Measurements from ENCODE around the gene IFIT1B.

IFIT1B gene

DNA sequence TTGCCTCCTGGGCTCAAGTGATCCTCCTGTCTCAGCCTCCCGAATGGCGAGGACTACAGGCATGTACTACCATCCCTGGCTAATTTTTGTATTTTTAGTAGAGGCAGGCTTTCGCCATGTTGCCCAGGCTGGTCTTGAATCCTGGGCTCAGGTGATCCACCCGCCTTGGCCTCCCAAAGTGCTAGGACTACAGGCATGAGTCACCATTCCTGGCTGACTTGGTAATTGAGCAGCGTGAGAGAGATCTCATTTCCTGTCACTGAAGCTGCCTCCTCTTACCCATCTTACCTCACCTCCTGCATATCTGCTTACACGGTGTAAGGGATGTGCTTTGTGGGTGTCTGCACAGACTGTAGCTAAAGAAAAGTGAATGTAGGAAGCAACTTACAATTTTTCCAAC lies 40.4 kb upstream of the IFIT1B start:
- Histone ChIP-seq H3K18ac (ENCODE audit: low read length) (no peak overlapping the region), H4K91ac (ENCODE audit: low read depth, low read length) (no peak overlapping the region), H3K79me1 (ENCODE audit: low read length) (no peaks in the 10 kb centered on the region), H3K27me3 (ENCODE audit: insufficient read depth, low read length) (no peaks in the 10 kb centered on the region), H4K12ac (ENCODE audit: low read depth, low read length) (no peak overlapping the region), H3K4me1 (ENCODE audit: control insufficient read depth in 1 of 2, insufficient read depth in 2 of 2, low read length in 2 of 2) (peaks cover 8% of the 10 kb centered on the region in 2 experiments), H3K27ac (ENCODE audit: low read depth, low read length) (no peak overlapping the region), H4K8ac (ENCODE audit: low read depth, low read length) (no peak overlapping the region), H2BK120ac (ENCODE audit: insufficient read depth, low read length, poor library complexity) (no peak overlapping the region), H3K36me3 (ENCODE audit: control insufficient read depth in 1 of 2, insufficient read depth in 2 of 2, low read length in 2 of 2) (no peaks in the 10 kb centered on the region), H2AK5ac (ENCODE audit: low read length) (no peak overlapping the region), H3K14ac (ENCODE audit: low read length) (no peak overlapping the region), H3K23ac (ENCODE audit: low read length) (no peak overlapping the region), H3K9ac (ENCODE audit: low read length) (no peak overlapping the region), H2AFZ (ENCODE audit: insufficient read depth, low read length, poor library complexity) (no peak overlapping the region), H3K4me2 (ENCODE audit: low read length) (no peak overlapping the region), H3K4ac (ENCODE audit: low read depth, low read length) (no peak overlapping the region), H3K9me3 (ENCODE audit: insufficient read depth, low read depth, low read length) (no peaks in the 10 kb centered on the region), H2BK12ac (ENCODE audit: low read length) (no peak overlapping the region), H3K79me2 (ENCODE audit: control insufficient read depth, insufficient read depth, low read length, poor library complexity) (no peaks in the 10 kb centered on the region), H2BK5ac (ENCODE audit: low read depth, low read length, poor library complexity) (no peak overlapping the region), H3K4me3 (ENCODE audit: low read depth, low read length) (no peak overlapping the region)
- no CpG with 5 or more reads among the region's 6 CpGs for WGBS (ENCODE audit: extremely low coverage, insufficient coverage, insufficient read length)
- peak; percentile 22 to 56 for DNase-seq

DNA sequence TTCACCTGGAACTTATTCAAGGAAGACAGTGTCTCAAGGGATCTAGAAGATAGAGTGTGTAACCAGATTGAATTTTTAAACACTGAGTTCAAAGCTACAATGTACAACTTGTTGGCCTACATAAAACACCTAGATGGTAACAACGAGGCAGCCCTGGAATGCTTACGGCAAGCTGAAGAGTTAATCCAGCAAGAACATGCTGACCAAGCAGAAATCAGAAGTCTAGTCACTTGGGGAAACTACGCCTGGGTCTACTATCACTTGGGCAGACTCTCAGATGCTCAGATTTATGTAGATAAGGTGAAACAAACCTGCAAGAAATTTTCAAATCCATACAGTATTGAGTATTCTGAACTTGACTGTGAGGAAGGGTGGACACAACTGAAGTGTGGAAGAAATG lies 39.1 kb upstream of the IFIT1B start:
- no peak overlapping the region for H2BK5ac ChIP-seq (ENCODE audit: low read depth, low read length, poor library complexity)
- H3K18ac ChIP-seq (ENCODE audit: low read length): no peak overlapping the region
- DNase-seq: no peak
- no CpG with 5 or more reads among the region's 3 CpGs for WGBS (ENCODE audit: extremely low coverage, insufficient coverage, insufficient read length)
- H2AK5ac ChIP-seq (ENCODE audit: low read length): no peak overlapping the region
- no peak overlapping the region for H3K9ac ChIP-seq (ENCODE audit: low read length)
- no peak overlapping the region for H4K8ac ChIP-seq (ENCODE audit: low read depth, low read length)
- H3K4ac ChIP-seq (ENCODE audit: low read depth, low read length): no peak overlapping the region
- H4K91ac ChIP-seq (ENCODE audit: low read depth, low read length): no peak overlapping the region
- no peak overlapping the region for H2AFZ ChIP-seq (ENCODE audit: insufficient read depth, low read length, poor library complexity)
- no peak overlapping the region for H3K14ac ChIP-seq (ENCODE audit: low read length)
- H3K36me3 ChIP-seq (ENCODE audit: control insufficient read depth in 1 of 2, insufficient read depth in 2 of 2, low read length in 2 of 2): no peaks in the 10 kb centered on the region
- H3K27ac ChIP-seq (ENCODE audit: low read depth, low read length): no peak overlapping the region
- H3K4me2 ChIP-seq (ENCODE audit: low read length): no peak overlapping the region
- no peak overlapping the region for H4K12ac ChIP-seq (ENCODE audit: low read depth, low read length)
- H2BK120ac ChIP-seq (ENCODE audit: insufficient read depth, low read length, poor library complexity): no peak overlapping the region
- no peaks in the 10 kb centered on the region for H3K79me1 ChIP-seq (ENCODE audit: low read length)
- no peak overlapping the region for H2BK12ac ChIP-seq (ENCODE audit: low read length)
- no peaks in the 10 kb centered on the region for H3K9me3 ChIP-seq (ENCODE audit: insufficient read depth, low read depth, low read length)
- H3K4me3 ChIP-seq (ENCODE audit: low read depth, low read length): no peak overlapping the region
- peaks cover 6 to 8% of the 10 kb centered on the region in 2 experiments for H3K4me1 ChIP-seq (ENCODE audit: control insufficient read depth in 1 of 2, insufficient read depth in 2 of 2, low read length in 2 of 2)
- H3K79me2 ChIP-seq (ENCODE audit: control insufficient read depth, insufficient read depth, low read length, poor library complexity): no peaks in the 10 kb centered on the region
- no peaks in the 10 kb centered on the region for H3K27me3 ChIP-seq (ENCODE audit: insufficient read depth, low read length)
- H3K23ac ChIP-seq (ENCODE audit: low read length): no peak overlapping the region

DNA sequence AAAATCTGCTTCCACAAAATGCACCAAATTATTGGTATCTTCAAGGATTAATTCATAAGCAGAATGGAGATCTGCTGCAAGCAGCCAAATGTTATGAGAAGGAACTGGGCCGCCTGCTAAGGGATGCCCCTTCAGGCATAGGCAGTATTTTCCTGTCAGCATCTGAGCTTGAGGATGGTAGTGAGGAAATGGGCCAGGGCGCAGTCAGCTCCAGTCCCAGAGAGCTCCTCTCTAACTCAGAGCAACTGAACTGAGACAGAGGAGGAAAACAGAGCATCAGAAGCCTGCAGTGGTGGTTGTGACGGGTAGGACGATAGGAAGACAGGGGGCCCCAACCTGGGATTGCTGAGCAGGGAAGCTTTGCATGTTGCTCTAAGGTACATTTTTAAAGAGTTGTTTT lies 38.0 kb upstream of the IFIT1B start:
- Histone ChIP-seq H3K14ac (ENCODE audit: low read length) (no peak overlapping the region), H4K91ac (ENCODE audit: low read depth, low read length) (no peak overlapping the region), H3K36me3 (ENCODE audit: control insufficient read depth in 1 of 2, insufficient read depth in 2 of 2, low read length in 2 of 2) (no peaks in the 10 kb centered on the region), H3K4ac (ENCODE audit: low read depth, low read length) (no peak overlapping the region), H3K79me2 (ENCODE audit: control insufficient read depth, insufficient read depth, low read length, poor library complexity) (no peaks in the 10 kb centered on the region), H2BK5ac (ENCODE audit: low read depth, low read length, poor library complexity) (no peak overlapping the region), H4K12ac (ENCODE audit: low read depth, low read length) (no peak overlapping the region), H3K18ac (ENCODE audit: low read length) (no peak overlapping the region), H3K4me1 (ENCODE audit: control insufficient read depth in 1 of 2, insufficient read depth in 2 of 2, low read length in 2 of 2) (peaks cover 4% of the 10 kb centered on the region in 2 experiments), H4K8ac (ENCODE audit: low read depth, low read length) (no peak overlapping the region), H3K79me1 (ENCODE audit: low read length) (no peaks in the 10 kb centered on the region), H3K9ac (ENCODE audit: low read length) (no peak overlapping the region), H3K4me3 (ENCODE audit: low read depth, low read length) (no peak overlapping the region), H2AFZ (ENCODE audit: insufficient read depth, low read length, poor library complexity) (no peak overlapping the region), H2BK120ac (ENCODE audit: insufficient read depth, low read length, poor library complexity) (no peak overlapping the region), H3K27ac (ENCODE audit: low read depth, low read length) (no peak overlapping the region), H3K23ac (ENCODE audit: low read length) (no peak overlapping the region), H2BK12ac (ENCODE audit: low read length) (no peak overlapping the region), H3K9me3 (ENCODE audit: insufficient read depth, low read depth, low read length) (no peaks in the 10 kb centered on the region), H2AK5ac (ENCODE audit: low read length) (no peak overlapping the region), H3K27me3 (ENCODE audit: insufficient read depth, low read length) (no peaks in the 10 kb centered on the region), H3K4me2 (ENCODE audit: low read length) (no peak overlapping the region)
- no CpG with 5 or more reads among the region's 4 CpGs for WGBS (ENCODE audit: extremely low coverage, insufficient coverage, insufficient read length)
- no peak for DNase-seq

GRCh38 chr10:89341649-89342048 lies 36.2 kb upstream of the IFIT1B start:
- H4K8ac ChIP-seq (ENCODE audit: low read depth, low read length): no peak overlapping the region

More at GRCh38 chr10:89341649-89342048, 36.2 kb upstream of the IFIT1B start:
- WGBS (ENCODE audit: extremely low coverage, insufficient coverage, insufficient read length): no CpG with 5 or more reads among the region's 3 CpGs
- Histone ChIP-seq H3K18ac (ENCODE audit: low read length) (no peak overlapping the region), H2BK5ac (ENCODE audit: low read depth, low read length, poor library complexity) (no peak overlapping the region), H2BK120ac (ENCODE audit: insufficient read depth, low read length, poor library complexity) (no peak overlapping the region), H3K9me3 (ENCODE audit: insufficient read depth, low read depth, low read length) (no peaks in the 10 kb centered on the region), H3K79me2 (ENCODE audit: control insufficient read depth, insufficient read depth, low read length, poor library complexity) (no peaks in the 10 kb centered on the region), H3K79me1 (ENCODE audit: low read length) (no peaks in the 10 kb centered on the region), H3K27ac (ENCODE audit: low read depth, low read length) (no peak overlapping the region), H2AFZ (ENCODE audit: insufficient read depth, low read length, poor library complexity) (no peak overlapping the region), H3K4me2 (ENCODE audit: low read length) (no peak overlapping the region), H3K27me3 (ENCODE audit: insufficient read depth, low read length) (no peaks in the 10 kb centered on the region), H3K36me3 (ENCODE audit: control insufficient read depth in 1 of 2, insufficient read depth in 2 of 2, low read length in 2 of 2) (no peaks in the 10 kb centered on the region), H3K23ac (ENCODE audit: low read length) (no peak overlapping the region), H4K91ac (ENCODE audit: low read depth, low read length) (no peak overlapping the region), H3K4me1 (ENCODE audit: control insufficient read depth in 1 of 2, insufficient read depth in 2 of 2, low read length in 2 of 2) (peaks cover 4% of the 10 kb centered on the region in 2 experiments), H3K14ac (ENCODE audit: low read length) (no peak overlapping the region), H3K4me3 (ENCODE audit: low read depth, low read length) (no peak overlapping the region), H3K9ac (ENCODE audit: low read length) (no peak overlapping the region), H2BK12ac (ENCODE audit: low read length) (no peak overlapping the region), H2AK5ac (ENCODE audit: low read length) (no peak overlapping the region), H4K12ac (ENCODE audit: low read depth, low read length) (no peak overlapping the region), H3K4ac (ENCODE audit: low read depth, low read length) (no peak overlapping the region)
- no peak for DNase-seq

All from trophoblast cell (in vitro differentiated cells and primary cell).